Astrocyte of the cerebellum (primary cell): ENCODE measurements around the gene ARFGEF2.

Source experiments
- DNase-seq: peaks from one replicate; pipeline ENCODE4 v3.0.0-alpha.2; 2011; ENCODE audit warnings: low read depth
- H3K4me3 ChIP-seq: 2 replicates; pipeline ENCODE4 v1.5.1; 2011; ENCODE audit warnings: mild to moderate bottlenecking, low read depth, low read length, moderate library complexity
- in situ Hi-C: cut with HindIII; loops from 2 replicates; pipeline ENCODE4 v1.10.0; 2017; ENCODE audit warnings: low sequenced_read_pairs
- TF ChIP-seq, protein P1 (sequence below): IDR thresholded peaks from 2 replicates; pipeline ENCODE4 v1.5.1; 2012; ENCODE audit warnings: low read length, low read depth, moderate library complexity, mild to moderate bottlenecking; ENCODE audit errors: missing control alignments

ARFGEF2 gene

DNA sequence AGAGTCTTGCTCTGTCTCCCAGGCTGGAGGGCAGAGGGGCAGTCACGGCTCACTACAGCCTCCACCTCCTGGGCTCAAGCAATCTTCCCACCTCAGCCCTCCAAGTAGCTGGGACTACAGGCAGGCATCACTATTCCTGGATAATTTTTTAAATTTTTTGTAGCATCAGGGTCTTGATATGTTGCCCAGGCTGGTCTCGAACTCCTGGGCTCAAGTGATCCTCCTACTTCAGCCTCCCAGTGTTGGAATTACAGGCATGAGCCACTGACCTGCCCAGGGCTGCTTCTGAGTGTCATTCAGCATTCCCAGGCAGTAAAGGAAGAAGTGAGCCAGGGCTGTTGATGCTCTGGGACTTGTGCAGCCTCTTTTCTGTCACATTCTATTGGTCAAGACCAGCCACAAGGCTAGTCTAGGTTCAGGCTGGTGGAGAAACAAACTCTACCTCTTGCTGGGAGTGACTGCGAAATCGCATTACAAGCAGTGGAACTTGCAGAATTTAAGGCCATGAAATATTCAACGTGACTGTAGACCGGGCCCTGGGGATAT is 2.1 kb upstream of the ARFGEF2 start:
- no peak overlapping the region for H3K4me3 ChIP-seq
- in situ Hi-C loops = loop anchor here (25.0 kb wide), 1 partner anchor 257 kb away; no protein-coding TSS in a partner anchor
- TF ChIP-seq, protein P1, sequence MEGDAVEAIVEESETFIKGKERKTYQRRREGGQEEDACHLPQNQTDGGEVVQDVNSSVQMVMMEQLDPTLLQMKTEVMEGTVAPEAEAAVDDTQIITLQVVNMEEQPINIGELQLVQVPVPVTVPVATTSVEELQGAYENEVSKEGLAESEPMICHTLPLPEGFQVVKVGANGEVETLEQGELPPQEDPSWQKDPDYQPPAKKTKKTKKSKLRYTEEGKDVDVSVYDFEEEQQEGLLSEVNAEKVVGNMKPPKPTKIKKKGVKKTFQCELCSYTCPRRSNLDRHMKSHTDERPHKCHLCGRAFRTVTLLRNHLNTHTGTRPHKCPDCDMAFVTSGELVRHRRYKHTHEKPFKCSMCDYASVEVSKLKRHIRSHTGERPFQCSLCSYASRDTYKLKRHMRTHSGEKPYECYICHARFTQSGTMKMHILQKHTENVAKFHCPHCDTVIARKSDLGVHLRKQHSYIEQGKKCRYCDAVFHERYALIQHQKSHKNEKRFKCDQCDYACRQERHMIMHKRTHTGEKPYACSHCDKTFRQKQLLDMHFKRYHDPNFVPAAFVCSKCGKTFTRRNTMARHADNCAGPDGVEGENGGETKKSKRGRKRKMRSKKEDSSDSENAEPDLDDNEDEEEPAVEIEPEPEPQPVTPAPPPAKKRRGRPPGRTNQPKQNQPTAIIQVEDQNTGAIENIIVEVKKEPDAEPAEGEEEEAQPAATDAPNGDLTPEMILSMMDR = no peak
- no peak for DNase-seq

DNA sequence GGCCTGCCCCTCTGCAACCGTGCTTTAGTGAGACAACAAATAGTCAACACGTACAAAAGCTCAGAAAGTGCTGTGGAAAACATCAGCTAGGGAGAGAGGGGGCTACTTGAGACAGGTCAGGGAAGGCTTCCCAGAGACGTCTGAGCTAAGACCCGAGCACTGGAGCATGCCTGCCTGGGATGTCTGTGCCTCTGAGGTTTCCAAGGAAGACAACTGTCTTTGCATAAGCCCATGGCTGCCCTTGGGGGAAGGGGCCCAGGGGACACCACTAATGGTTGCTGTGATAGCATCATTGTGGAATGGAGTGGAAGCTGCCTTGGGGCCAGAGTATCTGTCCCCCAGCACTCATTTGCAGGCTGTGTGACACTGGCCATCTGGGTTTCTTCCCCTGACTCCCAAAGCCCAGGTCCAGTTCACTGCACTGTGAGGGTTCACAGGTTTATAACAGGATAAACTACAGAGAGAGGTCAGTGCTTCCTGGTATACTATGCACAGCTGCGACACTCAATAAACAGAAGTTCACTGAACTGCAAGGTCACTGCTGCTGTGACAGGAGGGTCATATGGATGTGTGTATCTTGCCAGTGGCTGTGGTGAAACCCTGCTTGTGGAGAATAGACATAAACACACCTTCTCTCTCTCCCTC is 1.5 kb upstream of the ARFGEF2 start:
- TF ChIP-seq, protein P1 = no peak
- in situ Hi-C loops = loop anchor here (25.0 kb wide), 1 partner anchor 258 kb away; no protein-coding TSS in a partner anchor
- DNase-seq = no peak
- H3K4me3 ChIP-seq = no peak overlapping the region

DNA sequence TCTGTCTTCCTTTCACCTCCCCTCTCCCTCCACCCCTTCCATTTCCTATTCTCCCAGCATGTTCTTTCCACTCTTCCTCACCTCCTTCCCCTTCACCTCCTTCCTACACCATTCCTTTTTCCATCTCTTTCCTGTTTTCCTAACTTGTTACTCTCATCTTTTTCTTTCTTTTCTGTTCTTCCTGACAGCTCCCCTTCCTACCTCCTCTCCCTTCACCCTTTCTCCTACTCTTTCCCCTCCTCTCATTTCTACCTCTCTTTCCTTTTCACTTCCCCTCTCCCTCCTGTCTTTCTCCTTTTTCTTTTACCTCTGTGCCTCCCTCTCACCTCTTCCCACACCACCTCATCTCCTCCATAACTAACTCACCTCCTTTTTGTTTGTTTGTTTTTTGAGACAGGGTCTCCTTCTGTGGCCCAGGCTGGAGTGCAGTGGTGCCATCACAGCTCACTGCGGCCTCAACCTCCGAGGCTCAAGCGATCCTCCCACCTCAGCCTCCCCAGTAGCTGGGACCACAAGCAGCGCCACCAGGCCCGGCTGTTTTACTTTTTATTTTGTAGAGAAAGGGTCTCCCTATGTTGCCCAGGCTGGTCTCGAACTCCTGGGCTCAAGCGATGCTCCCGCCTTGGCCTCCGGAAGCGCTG is 864 bp upstream of the ARFGEF2 start:
- H3K4me3 ChIP-seq = peak overlapping the region; percentile 97
- TF ChIP-seq, protein P1 = no peak
- DNase-seq = no peak
- in situ Hi-C loops = loop anchor here (25.0 kb wide), 1 partner anchor 258 kb away; no protein-coding TSS in a partner anchor

DNA sequence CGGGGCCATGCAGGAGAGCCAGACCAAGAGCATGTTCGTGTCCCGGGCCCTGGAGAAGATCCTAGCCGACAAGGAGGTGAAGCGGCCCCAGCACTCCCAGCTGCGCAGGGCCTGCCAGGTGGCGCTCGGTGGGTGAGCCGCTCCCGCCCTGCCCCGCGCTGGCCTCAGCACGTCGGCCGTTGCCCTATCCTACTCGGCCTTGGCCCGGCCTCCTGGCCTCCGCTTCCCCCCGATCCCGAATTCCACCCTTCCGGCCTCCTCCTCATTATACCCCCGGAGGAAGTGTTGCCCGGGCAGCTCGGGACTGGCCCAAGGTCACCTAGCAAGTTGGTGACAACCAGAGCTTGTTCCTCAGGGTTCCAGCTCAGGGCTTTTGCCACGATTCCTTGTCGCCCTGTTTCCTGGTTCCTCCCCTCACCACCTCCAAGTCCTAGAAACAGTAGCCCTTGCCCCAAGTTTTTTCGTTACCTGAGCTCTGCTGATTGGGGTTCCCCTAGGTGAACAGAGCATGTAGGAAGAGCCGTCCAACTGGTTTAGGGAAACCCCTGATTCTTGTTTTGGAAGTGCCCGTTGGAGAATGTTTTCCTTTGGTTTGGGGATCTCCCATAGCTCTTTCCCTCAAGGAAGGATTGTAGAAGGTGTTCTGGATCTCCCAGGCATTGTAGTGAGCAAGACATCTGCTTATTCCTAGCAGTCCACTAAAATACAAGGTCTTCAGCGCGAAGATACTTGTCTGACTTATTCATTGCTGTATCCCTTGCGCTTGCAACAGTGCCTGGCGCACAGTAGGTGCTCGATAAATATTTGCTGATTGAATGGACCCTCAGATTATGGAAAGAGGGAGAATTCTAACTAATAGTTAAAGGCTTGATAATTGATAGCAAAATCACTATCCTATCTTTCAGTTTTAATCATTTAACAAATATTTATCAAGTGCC is 641 bp downstream of the ARFGEF2 start:
- DNase-seq = no peak
- H3K4me3 ChIP-seq = peak overlapping the region; percentile 97
- TF ChIP-seq, protein P1 = no peak
- in situ Hi-C loops = loop anchor here (25.0 kb wide), 1 partner anchor 260 kb away; no protein-coding TSS in a partner anchor

DNA sequence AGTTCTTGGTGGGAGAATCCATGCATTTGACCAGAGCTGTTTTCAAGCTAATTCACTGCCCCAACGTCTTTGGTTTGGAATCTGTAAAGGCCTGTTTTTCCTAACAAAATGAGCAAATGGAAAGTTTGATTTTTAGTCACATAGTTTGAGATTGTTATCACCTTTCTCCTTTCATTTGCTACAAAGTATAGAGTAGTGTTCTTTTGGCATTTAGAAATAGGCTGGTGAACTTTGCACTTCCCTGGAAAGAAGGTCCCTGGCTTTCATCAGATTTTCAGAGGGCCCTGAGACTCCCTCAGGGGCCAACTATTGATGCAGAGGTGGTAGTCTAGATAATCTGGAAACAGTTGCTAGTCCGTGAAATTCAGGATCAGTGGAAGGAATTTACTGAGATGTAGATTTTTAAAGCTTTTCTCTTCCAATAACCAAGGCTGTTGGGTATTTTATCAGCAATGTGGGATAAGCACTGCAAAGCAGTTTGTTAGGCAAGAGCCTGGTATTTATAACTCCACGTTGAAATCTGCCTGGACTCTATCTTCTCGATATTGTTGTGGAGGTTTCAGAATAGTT is 1.7 kb downstream of the ARFGEF2 start:
- DNase-seq = no peak
- in situ Hi-C loops = loop anchor here (25.0 kb wide), 1 partner anchor 261 kb away; no protein-coding TSS in a partner anchor
- TF ChIP-seq, protein P1 = no peak
- no peak overlapping the region for H3K4me3 ChIP-seq

DNA sequence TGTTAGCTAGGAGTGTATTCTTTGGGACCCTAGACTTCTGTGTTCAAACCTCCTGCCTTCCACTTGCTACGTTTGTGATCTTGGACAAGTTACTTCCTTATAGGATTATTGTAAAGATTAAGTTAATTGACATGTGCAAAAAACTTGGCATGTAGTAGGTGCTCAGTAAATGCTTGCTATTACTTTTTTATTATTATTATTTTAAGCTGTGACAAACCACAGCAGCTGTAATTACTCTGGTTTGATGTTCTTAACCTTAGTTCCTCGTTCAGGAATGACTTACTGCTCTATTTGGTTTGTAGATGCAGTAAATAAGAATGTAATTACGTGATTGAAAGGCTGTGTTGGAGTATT is 3.2 kb downstream of the ARFGEF2 start:
- in situ Hi-C loops = loop anchor here (25.0 kb wide), 1 partner anchor 262 kb away; no protein-coding TSS in a partner anchor
- H3K4me3 ChIP-seq = no peak overlapping the region
- no peak for DNase-seq
- TF ChIP-seq, protein P1 = no peak
